Ammon's horn (tissue), 1 donor: ENCODE measurements around the gene DNAJC7.
"Not testable (repeated sequence)": the region's sequence is repeated elsewhere in the genome, so short reads cannot be mapped to it uniquely, and the experiment has no call there.

Experiments
- DNase-seq: peaks from one replicate; pipeline ENCODE4 v3.0.0-alpha.2; 2016; ENCODE audit warnings: low spot score

Gene DNAJC7

DNA sequence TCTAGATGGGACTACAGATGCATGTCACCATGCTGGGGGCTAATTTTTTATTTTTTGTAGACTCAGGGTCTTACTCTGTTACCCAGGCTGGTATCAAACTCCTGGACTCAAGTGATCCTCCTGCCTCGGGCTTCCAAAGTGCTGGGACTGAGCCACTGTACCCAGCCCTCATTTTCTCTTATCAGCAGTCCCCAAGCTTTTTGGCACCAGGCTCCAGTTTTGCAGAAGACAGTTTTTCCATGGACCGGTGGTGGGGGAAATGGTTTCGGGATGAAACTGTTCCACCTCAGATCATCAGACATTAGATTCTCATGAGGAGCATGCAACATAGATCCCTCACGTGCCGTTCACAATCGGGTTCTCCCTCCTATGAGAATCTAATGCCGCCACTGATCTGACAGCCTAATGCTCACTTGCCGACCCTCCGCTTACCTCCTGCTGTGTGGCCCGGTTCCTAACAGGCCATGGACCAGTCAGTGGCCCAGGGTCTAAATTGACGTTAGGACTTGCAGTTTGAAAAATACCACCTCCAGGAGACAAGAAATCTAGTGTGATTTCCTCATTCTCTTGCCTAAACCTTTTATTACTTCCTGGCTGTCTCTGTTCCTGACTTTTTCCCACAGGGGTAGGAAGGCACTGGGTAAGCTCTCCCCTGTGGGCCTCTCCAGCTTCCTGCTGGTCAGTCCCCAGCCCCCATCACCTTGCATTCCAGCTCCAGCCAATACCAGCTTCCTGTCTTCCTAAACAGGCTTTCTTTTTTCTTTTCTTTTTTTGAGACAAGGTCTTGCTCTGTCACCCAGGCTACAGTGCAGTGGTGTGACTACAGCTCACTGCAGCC lies 60.0 kb downstream of the DNAJC7 start:
- no peak for DNase-seq

DNA sequence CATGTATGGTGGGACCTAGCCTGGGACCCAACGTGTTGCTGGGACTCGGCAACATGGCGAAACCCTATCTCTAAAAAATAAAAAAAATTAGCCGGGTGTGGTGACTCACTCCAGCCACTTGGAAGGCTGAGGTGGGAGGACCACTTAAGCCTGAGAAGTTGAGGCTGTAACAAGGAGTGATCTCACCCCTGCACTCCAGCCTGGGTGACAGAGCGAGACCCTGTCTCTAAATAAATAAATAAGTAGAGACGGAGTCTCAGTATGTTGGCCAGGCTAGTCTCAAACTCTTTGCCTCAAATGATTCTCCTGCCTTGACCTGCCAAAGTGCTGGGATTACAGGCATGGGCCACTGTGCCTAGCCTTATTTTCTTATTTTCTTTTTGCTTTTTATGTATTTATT lies 60.7 kb downstream of the DNAJC7 start:
- no peak for DNase-seq

DNA sequence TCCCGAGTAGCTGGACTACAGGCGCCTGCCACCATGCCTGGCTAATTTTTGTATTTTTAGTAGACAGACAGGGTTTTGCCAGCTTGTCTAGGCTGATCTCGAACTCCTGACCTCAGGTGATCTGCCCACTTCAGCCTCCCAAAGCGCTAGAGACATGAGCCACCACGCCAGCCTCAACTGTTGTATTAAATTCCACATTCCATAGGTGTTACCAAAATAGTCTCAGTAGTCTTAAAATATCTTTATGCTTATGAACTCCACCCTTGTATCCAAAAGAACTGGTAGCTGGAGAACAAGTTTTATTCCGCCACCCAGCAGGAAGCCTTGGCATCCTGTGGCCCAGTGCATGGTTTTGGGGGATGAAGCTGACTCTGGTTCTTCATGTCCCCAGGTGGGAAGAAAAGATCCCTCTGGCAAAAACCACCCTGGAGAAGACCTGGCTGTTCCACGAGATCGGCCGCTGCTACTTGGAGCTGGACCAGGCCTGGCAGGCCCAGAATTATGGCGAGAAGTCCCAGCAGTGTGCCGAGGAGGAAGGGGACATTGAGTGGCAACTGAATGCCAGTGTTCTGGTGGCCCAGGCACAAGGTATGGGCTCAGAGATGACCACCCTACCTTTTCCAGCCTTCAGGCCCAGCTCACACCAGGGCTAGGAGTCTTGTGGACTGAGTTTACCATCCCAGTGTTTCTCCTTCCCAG lies 68.3 kb downstream of the DNAJC7 start:
- no peak for DNase-seq

DNA sequence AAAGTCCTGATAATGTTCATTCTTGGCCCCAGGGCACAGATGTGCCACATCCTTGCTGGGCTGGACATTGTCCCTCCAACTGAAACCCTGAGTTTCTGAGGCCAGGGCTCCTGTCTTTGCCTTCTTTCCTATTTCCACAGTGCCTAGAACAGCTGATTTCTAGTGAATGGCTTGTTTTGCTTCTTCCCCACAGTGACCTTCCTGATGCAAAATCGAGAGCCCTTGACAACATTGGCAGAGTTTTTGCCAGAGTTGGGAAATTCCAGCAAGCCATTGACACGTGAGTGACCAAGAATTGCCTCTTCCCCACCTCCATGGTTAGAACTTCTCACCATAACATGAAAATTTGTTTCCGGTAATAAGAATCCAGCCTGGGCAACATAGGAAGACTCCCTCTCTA lies 72.3 kb downstream of the DNAJC7 start:
- no peak for DNase-seq

DNA sequence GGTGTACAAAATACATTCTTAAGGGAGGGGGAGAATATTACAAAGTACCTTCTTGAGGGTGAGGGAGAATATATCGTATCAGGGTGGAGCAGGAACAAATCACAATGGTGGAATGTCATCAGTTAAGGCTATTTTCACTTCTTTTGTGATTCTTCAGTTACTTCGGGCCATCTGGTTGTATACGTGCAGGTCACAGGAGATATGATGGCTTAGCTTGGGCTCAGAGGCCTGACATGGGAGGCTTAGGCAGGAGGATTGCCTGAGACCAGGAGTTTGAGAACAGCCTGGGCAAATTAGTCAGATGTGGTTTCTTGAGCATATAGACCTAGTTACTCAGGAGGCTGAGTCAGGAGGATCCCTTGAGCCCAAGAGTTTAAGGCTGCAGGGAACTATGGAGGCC lies 73.7 kb downstream of the DNAJC7 start:
- DNase-seq: no peak

DNA sequence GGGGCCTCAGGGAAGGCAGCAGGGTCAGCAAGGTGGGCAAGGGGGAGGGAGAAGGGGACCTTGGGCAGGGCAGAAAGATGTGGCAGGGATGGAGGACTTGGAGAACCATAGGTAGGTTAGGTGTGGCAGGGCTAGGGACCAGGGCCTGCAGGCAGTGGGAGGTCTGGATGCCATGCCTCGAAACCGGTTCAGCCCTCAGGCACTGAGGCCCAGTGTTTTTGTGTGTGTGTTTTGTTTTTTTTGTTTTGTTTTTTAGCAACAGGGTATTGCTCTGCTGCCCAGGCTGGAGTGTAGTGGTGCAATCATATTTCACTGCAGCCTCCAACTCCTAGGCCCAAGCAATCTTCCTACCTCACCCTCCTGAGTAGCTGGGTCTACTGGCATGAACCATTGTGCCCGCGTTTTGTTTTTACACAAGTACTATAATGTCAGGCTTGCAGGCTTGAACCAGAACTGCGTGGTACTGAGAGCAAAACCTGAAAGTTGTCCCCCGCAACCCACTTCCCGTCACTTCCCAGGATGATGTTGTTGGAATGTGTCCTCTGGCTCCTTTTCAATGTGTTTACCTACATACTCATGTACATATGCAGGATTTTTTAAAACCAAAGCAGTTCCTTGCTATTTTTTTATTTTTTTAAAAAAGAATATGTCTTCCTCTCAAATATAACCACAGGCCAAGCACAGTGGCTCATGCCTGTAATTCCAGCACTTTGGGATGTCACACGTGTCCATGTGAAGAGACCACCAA lies 74.4 kb downstream of the DNAJC7 start:
- DNase-seq: no peak

DNA sequence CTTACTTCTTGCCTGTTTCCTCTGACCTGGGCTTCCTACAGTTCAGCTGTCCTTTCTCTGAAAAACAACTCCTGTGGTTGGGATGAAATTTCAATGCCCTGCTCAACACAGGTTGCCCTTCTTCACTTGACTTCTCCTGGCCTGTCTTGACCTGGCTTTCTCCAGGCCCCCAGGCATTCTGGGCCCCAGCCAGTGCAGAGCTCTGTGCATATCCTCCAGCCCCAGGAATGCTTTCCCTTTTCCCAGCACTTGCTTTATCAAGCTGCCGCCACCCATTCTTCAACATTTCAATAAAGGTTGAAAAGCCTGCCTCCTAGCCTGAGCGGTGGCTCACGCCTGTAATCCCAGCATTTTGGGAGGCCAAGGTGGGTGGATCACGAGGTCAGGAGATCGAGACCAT lies 76.1 kb downstream of the DNAJC7 start:
- DNase-seq: no peak

DNA sequence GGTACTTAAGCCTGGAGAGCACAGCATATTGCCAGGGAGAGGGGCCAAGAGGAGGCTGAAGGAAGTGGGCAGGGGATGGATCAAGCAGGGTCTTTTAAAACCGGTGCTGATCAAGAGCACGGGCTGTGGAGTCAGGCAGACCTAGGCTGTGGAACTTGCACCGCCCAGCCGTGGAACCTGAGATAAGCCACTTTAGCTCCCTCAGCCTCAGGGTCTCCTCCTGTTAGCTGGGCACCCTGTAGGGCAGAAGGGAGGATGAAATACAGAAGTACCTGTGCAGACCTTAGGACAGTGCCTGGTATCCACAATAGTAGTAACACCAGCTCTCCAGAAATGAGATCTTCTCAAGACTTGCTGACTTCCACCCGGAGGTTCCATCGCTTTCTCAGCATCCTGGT lies 77.5 kb downstream of the DNAJC7 start:
- DNase-seq: no peak

DNA sequence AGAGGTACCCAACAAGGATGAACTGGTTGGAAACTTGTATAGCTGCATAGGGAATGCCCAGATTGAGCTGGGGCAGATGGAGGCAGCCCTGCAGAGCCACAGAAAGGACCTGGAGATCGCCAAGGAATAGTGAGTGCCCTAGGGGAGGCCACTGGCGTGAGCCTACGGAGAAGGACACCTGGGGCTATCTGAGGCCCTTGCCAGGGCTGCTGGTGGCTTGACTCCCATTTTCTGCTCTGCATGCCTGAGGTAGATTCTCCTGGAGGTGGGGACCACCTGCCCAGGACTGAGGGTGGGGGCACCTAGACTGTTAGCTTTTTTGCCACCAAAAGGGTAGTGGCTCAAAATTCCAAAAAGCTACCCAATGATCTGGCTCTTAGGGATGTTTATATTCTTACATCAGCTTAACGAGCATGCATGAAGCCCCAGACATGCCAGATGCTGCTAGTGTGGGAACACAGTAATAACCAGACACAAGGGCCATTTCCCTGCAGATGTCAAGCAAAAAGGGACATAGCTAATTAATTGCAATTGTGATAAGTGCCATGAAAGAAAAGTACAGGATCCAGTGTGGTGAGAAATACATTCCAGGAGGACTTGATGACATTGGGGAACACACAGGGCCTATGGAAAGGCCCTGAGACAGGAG lies 78.1 kb downstream of the DNAJC7 start:
- DNase-seq: no peak

DNA sequence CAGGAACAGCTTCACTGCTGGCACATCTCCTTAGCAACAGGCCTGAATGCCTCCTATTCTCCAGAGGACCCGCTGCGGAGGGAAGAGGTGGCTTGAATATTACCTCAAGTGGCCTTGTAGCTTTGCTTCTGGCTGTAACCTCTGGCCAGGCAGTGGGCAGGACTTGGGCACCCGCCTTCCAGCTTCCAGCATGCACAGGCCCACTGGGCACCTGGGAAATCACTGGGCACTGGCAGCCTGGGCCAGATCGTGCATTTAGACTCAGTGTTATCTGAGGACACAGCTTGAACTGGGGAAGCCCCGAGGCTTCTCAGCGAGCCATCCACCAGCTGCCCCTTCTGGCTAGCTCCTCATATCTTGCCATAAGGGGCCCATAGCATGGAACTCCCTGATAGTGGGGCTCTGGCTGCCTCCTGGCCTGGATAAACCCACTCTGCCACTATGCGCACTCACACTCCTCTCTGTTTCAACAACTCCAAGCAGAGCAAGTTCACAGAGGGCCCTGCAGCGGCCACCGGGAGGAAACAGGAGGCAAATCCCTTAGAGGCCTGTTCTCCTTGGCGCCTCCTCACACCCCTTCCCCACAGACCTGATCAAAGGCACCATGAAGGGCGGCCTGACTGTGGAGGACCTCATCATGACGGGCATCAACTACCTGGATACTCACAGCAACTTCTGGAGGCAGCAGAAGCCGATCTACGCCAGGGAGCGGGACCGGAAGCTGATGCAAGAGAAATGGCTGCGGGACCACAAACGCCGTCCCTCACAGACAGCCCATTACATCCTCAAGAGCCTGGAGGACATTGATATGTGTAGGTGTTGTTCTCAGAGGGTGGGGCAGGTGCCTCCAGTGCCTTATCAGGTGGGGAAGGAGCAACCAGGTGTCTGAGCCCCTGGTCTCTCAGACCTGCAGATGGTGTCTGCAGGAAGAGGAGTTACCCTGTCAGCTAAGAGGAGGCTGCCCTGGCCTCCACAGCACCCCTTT lies 79.0 kb downstream of the DNAJC7 start:
- no peak for DNase-seq

DNA sequence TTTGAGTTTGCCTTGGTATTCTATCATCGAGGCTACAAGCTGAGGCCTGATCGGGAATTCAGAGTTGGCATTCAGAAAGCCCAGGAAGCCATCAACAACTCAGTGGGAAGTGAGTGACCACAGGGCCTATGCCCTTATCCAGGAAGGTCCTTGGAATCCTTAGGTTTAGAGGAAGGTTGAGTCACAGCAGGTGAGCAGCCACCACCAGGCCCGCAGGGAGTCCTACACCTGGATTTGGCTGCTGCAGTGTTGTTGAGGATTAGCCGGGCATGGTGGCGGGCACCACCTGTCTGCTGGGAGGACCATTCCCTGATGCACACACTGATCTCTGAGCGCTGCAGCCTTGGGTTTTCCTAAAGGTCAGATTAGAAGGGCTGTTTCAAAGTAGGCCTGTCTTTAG lies 81.6 kb downstream of the DNAJC7 start:
- no peak for DNase-seq

DNA sequence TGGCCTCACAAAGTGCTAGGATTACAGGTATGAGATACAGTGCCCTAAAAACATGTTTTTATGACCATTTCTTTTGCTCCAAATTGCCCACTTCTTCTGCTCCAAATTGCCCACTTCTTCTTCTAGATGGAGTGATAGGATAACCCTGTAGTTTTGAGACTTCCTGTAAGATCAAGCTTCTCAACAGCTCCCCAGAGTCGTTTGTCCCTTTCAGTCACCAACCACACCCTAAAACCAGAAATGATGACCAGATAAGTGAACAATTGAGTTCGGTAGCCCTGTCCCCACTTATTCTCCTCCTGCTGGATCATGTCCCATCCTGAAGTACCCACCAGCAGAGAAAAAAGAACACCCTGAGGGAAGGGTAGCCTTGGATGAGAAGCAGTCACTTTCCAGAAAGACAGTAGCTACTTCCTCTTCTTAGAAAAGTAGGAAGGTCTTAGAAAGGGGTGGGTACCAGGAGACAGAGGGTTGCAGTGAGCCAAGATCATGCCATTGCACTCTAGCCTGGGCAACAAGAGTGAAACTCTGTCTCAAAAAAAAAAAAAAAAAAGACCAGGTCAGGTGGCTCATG lies 84.3 kb downstream of the DNAJC7 start:
- DNase-seq: peak; percentile 28

DNA sequence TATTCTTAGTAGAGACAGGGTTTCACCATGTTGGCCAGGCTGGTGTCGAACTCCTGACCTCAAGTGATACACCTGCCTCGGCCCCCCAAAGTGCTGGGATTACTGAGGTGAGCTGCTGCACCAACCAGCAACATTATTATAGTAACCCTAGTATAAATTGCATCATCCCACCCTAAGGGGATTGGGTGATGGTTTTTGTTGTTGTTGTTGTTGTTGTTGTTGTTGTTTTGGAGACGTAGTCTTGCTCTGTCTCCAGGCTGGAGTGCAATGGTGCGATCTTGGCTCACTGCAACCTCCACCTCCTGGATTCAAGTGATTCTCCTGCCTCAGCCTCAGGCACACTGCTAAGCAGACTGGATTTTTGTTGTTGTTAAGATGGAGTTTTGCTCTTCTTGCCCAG lies 85.5 kb downstream of the DNAJC7 start:
- DNase-seq: not testable (repeated sequence)

DNA sequence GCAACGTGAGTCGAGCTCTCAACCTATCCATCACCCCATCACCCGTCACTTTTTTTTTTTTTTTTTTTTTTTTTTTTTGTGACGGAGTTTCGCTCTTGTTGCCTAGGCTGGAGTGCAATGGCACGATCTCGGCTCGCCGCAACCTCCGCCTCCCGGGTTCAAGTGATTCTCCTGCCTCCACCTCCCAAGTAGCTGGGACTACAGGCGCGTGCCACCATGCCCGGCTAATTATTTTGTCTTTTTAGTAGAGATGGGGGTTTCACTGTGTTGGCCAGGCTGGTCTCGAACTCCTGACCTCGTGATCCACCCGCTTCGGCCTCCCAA lies 86.4 kb downstream of the DNAJC7 start:
- not testable (repeated sequence) for DNase-seq

DNA sequence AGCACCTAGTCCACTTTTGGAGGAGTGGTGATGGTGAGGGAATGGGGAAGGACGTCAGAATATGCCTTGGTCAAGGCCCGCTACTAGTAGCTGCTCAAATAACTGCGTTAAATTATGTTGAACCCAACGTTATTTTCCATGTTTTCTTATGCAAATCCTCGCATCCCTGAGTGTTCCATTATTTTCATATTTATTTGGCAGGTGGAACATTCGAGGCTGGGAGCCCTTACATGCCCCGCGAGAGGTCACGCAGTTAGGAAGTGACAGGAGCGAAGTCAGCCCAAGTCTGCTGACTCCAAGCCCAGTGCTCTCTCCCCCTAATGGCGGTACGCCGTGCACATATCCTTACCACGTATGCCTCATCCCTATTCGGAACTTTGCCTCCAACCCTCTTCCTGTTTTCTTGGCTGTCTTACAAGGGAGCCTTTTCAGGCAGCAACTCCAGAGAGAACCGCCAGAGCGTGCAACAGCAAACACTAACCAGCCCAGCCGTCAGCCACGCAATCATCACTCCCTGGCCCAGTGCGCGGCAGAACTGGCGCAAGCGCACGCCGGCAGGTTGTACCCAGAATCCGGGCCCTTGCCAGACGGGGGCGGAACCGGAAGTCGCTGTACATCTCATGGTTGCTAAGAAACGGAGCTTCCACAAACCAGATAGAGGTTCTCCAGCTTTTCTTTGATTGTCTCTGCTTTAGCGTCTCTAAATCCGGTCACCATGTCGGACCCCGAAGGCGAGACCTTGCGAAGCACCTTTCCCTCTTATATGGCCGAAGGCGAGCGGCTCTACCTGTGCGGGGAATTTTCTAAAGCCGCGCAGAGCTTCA lies 87.0 kb downstream of the DNAJC7 start, which contains the start of gene ODAD4:
ODAD4 (plus strand) TSS at position 609 of the 824 bp plus-strand sequence; CDS start at position 716, 107 bp downstream.
- DNase-seq: peak; percentile 97

DNA sequence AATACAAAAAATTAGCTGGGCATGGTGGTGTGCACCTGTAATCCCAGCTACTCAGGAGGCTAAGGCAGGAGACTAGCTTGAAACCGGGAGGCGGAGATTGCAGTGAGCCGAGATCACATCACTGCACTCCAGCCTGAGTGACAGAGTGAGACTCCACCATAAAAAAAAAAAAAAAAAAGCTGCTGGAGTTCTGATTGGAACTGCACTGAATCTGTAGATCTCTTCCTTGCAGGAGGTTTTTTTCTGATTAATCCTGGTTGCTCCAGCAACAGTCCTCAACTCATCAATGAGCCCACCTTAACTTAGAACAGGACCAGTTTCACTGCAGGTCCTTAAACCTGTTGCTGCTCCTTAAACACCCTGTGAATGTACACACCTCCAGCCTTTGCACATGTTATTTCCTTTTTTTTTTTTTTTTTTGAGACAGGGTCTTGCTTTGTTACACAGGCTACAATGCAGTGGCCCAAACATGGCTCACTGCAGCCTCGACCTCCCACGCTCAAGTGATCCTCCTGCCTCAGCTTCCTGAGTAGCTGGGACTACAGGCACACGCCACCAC lies 88.5 kb downstream of the DNAJC7 start:
- DNase-seq: no peak
